Esophagus muscularis mucosa (tissue), 3 donors: ENCODE results near the gene VEGFC.

ENCODE experiments used
- CTCF ChIP-seq, 3 experiments: fragments of 200-600 bp in 2 of 3; fragments of 450-650 bp in 1 of 3; sonication (generic) in 2 of 3; IDR thresholded peaks; one replicate each; pipeline ENCODE4 v1.5.1; 2017 to 2019; ENCODE audit warnings: antibody characterized with exemption in 3 of 3, mild to moderate bottlenecking in 2 of 3, moderate library complexity in 1 of 3
- POLR2A ChIP-seq: fragments of 450-650 bp; IDR thresholded peaks from one replicate; pipeline ENCODE4 v1.6.1; 2017; ENCODE audit warnings: antibody characterized with exemption, moderate library complexity, mild to moderate bottlenecking, low read depth

- TF ChIP-seq CTCF (IDR thresholded peaks at IDR 0.05) (no peak), POLR2A (no peak)
Measured at GRCh38 chr4:176800891-176801534, 8.3 kb upstream of the VEGFC start.
